Measurements from ENCODE around the gene RHBDL1. TPM values are rescaled to one million over a fixed set of nuclear protein-coding genes. Genes with fewer than 3 reads are reported as not detected.

RHBDL1 gene
- polyA plus RNA-seq, 1 donor from 2014 or later: 7.2 TPM

GRCh38 chr16:649631-650030 is 25.8 kb upstream of the RHBDL1 start:
- Histone ChIP-seq H3K4me3 (ENCODE audit: low read length) (peak overlapping the region; percentile 91), H3K9me2 (ENCODE audit: insufficient read depth, low read length) (no peaks in the 10 kb centered on the region), H3K9me3 (ENCODE audit: low read length) (no peaks in the 10 kb centered on the region), H2AFZ (ENCODE audit: low read depth, low read length) (no peak overlapping the region), H3K4me2 (ENCODE audit: low read length) (no peak overlapping the region), H3K36me3 (ENCODE audit: insufficient read depth, low read length) (no peaks in the 10 kb centered on the region), H4K20me1 (ENCODE audit: insufficient read depth) (no peaks in the 10 kb centered on the region), H3K9ac (ENCODE audit: low read length) (peak overlapping the region; percentile 89), H3K79me2 (replicated peaks; ENCODE audit: insufficient read depth, low read length) (no peaks in the 10 kb centered on the region), H3K27me3 (ENCODE audit: insufficient read depth, low read depth, low read length) (no peaks in the 10 kb centered on the region), H3K27ac (ENCODE audit: low read length) (no peak overlapping the region), H3F3A (ENCODE audit: insufficient read depth, low read length, poor library complexity, severe bottlenecking) (no peaks in the 10 kb centered on the region)
- TF ChIP-seq, protein P1, sequence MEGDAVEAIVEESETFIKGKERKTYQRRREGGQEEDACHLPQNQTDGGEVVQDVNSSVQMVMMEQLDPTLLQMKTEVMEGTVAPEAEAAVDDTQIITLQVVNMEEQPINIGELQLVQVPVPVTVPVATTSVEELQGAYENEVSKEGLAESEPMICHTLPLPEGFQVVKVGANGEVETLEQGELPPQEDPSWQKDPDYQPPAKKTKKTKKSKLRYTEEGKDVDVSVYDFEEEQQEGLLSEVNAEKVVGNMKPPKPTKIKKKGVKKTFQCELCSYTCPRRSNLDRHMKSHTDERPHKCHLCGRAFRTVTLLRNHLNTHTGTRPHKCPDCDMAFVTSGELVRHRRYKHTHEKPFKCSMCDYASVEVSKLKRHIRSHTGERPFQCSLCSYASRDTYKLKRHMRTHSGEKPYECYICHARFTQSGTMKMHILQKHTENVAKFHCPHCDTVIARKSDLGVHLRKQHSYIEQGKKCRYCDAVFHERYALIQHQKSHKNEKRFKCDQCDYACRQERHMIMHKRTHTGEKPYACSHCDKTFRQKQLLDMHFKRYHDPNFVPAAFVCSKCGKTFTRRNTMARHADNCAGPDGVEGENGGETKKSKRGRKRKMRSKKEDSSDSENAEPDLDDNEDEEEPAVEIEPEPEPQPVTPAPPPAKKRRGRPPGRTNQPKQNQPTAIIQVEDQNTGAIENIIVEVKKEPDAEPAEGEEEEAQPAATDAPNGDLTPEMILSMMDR (IDR thresholded peaks at IDR 0.05; ENCODE audit: poor library complexity, severe bottlenecking): no peak
- TF ChIP-seq RAD21 (conservative IDR thresholded peaks at IDR 0.05): no peak
- TF ChIP-seq EZH2 (IDR thresholded peaks at IDR 0.05; ENCODE audit: borderline replicate concordance, insufficient read depth, low read length, poor library complexity, severe bottlenecking): no peak
- no peak for TF ChIP-seq EP300 (conservative IDR thresholded peaks at IDR 0.05; ENCODE audit: poor library complexity, severe bottlenecking)
- TF ChIP-seq MXI1 (conservative IDR thresholded peaks at IDR 0.05; ENCODE audit: poor library complexity, severe bottlenecking): no peak
- TF ChIP-seq POLR2AphosphoS5 (IDR thresholded peaks at IDR 0.05): no peak
- TF ChIP-seq SMC3 (conservative IDR thresholded peaks at IDR 0.05; ENCODE audit: poor library complexity): no peak

DNA sequence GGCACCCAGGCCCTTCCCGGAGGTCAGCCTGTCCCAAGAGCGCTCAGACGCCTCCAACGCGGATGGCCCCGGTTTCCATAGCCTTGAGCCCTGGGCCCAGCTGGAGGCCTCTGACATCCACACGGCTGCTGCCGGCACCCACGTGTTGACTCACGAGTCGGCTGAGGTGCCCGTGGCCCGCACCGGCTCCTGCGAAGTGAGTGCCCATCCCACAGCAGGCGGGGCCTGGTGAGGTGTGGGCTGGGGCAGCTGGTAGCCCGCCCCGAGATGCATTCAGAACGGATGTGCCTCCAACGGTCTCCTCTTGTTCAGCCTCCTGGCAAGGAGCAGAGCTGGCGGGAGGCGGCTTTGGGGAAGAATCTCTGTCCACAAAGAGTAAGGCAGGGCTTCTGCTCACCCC is 23.6 kb upstream of the RHBDL1 start:
- H3K4me2 ChIP-seq (ENCODE audit: low read length): no peak overlapping the region
- H2AFZ ChIP-seq (ENCODE audit: low read depth, low read length): no peak overlapping the region
- no peaks in the 10 kb centered on the region for H3K36me3 ChIP-seq (ENCODE audit: insufficient read depth, low read length)
- H3K27me3 ChIP-seq (ENCODE audit: insufficient read depth, low read depth, low read length): no peaks in the 10 kb centered on the region
- H3K4me3 ChIP-seq (ENCODE audit: low read length): no peak overlapping the region
- H3K9ac ChIP-seq (ENCODE audit: low read length): no peak overlapping the region
- no peaks in the 10 kb centered on the region for H3K9me2 ChIP-seq (ENCODE audit: insufficient read depth, low read length)
- no peak overlapping the region for H3K27ac ChIP-seq (ENCODE audit: low read length)
- H4K20me1 ChIP-seq (ENCODE audit: insufficient read depth): no peaks in the 10 kb centered on the region
- H3K9me3 ChIP-seq (ENCODE audit: low read length): no peaks in the 10 kb centered on the region
- H3K79me2 ChIP-seq (replicated peaks; ENCODE audit: insufficient read depth, low read length): no peaks in the 10 kb centered on the region
- H3F3A ChIP-seq (ENCODE audit: insufficient read depth, low read length, poor library complexity, severe bottlenecking): no peaks in the 10 kb centered on the region
- TF ChIP-seq RAD21 (conservative IDR thresholded peaks at IDR 0.05): no peak
- TF ChIP-seq, protein P2, sequence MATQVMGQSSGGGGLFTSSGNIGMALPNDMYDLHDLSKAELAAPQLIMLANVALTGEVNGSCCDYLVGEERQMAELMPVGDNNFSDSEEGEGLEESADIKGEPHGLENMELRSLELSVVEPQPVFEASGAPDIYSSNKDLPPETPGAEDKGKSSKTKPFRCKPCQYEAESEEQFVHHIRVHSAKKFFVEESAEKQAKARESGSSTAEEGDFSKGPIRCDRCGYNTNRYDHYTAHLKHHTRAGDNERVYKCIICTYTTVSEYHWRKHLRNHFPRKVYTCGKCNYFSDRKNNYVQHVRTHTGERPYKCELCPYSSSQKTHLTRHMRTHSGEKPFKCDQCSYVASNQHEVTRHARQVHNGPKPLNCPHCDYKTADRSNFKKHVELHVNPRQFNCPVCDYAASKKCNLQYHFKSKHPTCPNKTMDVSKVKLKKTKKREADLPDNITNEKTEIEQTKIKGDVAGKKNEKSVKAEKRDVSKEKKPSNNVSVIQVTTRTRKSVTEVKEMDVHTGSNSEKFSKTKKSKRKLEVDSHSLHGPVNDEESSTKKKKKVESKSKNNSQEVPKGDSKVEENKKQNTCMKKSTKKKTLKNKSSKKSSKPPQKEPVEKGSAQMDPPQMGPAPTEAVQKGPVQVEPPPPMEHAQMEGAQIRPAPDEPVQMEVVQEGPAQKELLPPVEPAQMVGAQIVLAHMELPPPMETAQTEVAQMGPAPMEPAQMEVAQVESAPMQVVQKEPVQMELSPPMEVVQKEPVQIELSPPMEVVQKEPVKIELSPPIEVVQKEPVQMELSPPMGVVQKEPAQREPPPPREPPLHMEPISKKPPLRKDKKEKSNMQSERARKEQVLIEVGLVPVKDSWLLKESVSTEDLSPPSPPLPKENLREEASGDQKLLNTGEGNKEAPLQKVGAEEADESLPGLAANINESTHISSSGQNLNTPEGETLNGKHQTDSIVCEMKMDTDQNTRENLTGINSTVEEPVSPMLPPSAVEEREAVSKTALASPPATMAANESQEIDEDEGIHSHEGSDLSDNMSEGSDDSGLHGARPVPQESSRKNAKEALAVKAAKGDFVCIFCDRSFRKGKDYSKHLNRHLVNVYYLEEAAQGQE (IDR thresholded peaks at IDR 0.05; ENCODE audit: borderline replicate concordance): no peak
- no peak for TF ChIP-seq SMC3 (conservative IDR thresholded peaks at IDR 0.05; ENCODE audit: poor library complexity)
- TF ChIP-seq MXI1 (conservative IDR thresholded peaks at IDR 0.05; ENCODE audit: poor library complexity, severe bottlenecking): no peak
- no peak for TF ChIP-seq EP300 (conservative IDR thresholded peaks at IDR 0.05; ENCODE audit: poor library complexity, severe bottlenecking)
- TF ChIP-seq POLR2AphosphoS5 (IDR thresholded peaks at IDR 0.05): no peak
- TF ChIP-seq, protein P1 (IDR thresholded peaks at IDR 0.05; ENCODE audit: poor library complexity, severe bottlenecking): no peak
- no peak for TF ChIP-seq EZH2 (IDR thresholded peaks at IDR 0.05; ENCODE audit: borderline replicate concordance, insufficient read depth, low read length, poor library complexity, severe bottlenecking)
- TF ChIP-seq TAF1 (IDR thresholded peaks at IDR 0.05; ENCODE audit: low read depth): no peak
